IPS-20b (cell line): Measurements from ENCODE around the gene RAD51B.

ENCODE experiments used
- H3K27ac ChIP-seq: one replicate; pipeline ENCODE4 v1.5.1; 2013; ENCODE audit warnings: low read length
- H3K27me3 ChIP-seq: 2 replicates; pipeline ENCODE4 v1.6.1; 2013; ENCODE audit warnings: mild to moderate bottlenecking, low read length, inconsistent platforms; ENCODE audit not compliant: insufficient read depth
- H3K36me3 ChIP-seq: 2 replicates; pipeline ENCODE4 v1.6.1; 2013; ENCODE audit warnings: low read depth, mild to moderate bottlenecking, inconsistent platforms, low read length, moderate library complexity; ENCODE audit not compliant: insufficient read depth
- H3K4me1 ChIP-seq: 2 replicates; pipeline ENCODE4 v1.6.1; 2013; ENCODE audit warnings: mild to moderate bottlenecking, control low read depth, inconsistent platforms, low read length, moderate library complexity; ENCODE audit not compliant: insufficient read depth
- H3K4me3 ChIP-seq: 2 replicates; pipeline ENCODE4 v1.5.1; 2013; ENCODE audit warnings: mild to moderate bottlenecking, low read length, inconsistent platforms
- H3K9ac ChIP-seq: 2 replicates; pipeline ENCODE4 v1.6.1; 2013; ENCODE audit warnings: low read depth, mild to moderate bottlenecking, inconsistent platforms, low read length, moderate library complexity
- H3K9me3 ChIP-seq: 2 replicates; pipeline ENCODE4 v1.6.1; 2013; ENCODE audit warnings: mild to moderate bottlenecking, low read depth, low read length, inconsistent platforms; ENCODE audit not compliant: insufficient read depth

Gene RAD51B

DNA sequence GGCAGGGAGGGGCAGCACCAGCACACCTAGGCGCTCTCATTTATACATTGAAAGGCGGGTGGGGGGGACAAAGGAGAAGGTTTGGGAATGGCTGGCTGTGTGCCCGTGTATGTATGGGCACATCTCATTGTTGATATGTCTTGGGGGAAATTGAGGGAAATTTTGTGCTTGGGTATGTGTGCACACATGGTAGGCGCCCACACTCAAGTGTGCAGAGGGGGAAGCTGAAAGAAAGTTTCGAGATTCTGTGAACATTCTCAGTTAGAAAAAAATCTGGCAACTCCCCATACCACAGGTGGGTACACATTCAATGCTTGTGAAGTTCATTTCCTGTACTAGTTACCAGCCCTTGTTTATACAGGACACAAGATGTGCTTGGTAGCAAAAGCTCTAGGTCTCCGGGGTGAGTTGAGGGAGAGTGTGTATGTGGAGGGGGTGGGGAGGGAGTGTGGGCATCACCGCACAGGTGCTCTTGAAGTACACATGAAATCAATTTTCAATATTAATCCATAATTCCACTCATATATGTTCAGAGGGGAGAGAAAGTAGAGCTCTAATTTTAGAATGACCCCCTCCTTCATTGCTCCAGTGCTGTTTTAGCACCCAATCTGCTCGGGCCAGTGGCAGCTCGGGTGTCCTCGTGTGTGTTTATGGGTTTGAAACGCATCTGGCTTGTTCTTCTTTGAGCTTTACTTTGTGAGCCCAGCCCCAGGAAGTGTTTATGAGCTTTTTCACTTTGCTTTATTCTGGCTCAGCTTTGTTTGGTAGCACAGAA, 687.3 kb downstream of the RAD51B start:
- Histone ChIP-seq H3K4me3 (no peak overlapping the region), H3K36me3 (no peaks in the 10 kb centered on the region), H3K4me1 (peaks cover 16% of the 10 kb centered on the region; the same call in 1 of the 2 replicates), H3K27me3 (no peaks in the 10 kb centered on the region), H3K9ac (no peak overlapping the region), H3K27ac (no peak overlapping the region), H3K9me3 (no peaks in the 10 kb centered on the region)

- H3K4me1 ChIP-seq = peaks cover 16% of the 10 kb centered on the region; the same call in 1 of the 2 replicates
- H3K9me3 ChIP-seq = no peaks in the 10 kb centered on the region
- H3K4me3 ChIP-seq = no peak overlapping the region
- H3K27ac ChIP-seq = no peak overlapping the region
- no peaks in the 10 kb centered on the region for H3K27me3 ChIP-seq
- H3K9ac ChIP-seq = no peak overlapping the region
- H3K36me3 ChIP-seq = no peaks in the 10 kb centered on the region
Measured at GRCh38 chr14:68507544-68508081, 688.0 kb downstream of the RAD51B start.

DNA sequence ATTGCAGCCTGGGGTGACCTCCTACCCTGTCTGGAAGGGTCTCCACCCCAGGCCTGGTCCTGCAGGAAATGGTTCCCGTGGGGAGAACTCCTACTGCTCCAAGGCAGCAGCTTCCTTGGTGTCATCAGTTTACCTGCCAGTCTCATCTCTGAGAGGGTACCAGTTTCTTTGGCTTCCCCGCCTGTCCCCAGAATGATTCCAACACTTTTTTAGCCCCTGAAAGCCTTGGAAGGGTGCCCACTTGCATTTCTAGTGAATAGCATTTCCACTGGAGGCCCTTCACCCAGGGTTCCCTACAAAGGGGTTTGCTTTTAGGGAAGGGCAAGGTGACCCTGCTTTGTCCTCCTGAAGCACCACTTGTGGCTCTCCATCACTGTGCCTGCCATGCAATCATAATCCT, 689.0 kb downstream of the RAD51B start:
- Histone ChIP-seq H3K36me3 (no peaks in the 10 kb centered on the region), H3K27ac (no peak overlapping the region), H3K27me3 (no peaks in the 10 kb centered on the region), H3K4me3 (no peak overlapping the region), H3K9ac (no peak overlapping the region), H3K4me1 (peaks cover 16% of the 10 kb centered on the region; the same call in 1 of the 2 replicates), H3K9me3 (no peaks in the 10 kb centered on the region)

DNA sequence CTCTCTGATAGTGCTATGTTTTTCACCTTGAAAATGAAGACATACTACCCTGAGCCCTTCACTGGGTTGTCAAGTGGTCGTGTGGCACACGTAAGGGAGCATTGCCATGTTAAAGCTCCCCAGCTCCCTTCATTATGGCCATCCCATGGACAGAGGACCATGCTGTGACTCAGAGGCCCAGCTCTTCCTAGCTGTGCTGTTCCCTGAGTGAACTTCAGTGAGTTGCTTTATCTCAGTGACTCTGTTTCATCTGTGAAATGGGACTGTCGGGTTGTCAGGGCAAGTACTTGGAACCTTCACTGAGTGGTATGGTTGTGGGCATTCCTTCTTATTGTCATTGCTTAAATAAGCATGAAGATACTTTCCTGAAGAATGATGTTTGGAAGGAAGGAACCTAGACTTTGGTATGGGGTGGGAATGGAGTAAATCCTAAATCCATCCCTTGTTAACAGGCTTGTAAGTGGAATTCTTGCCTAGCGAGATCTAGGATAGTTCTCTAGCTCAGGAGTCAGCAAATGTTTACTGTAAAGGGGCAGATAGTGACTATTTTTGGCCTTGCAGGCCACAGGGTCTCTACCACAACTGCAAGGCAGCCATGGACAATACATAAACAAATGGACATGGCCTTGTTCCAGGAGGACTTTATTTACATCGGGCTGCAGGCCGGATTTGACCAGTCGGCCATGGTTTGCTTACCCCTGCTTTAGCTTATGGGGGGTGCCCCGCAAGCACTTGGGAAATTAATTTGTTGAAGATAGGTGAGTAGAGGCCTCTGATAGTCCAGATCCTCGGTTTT, 689.8 kb downstream of the RAD51B start:
- Histone ChIP-seq H3K9ac (no peak overlapping the region), H3K27ac (no peak overlapping the region), H3K4me1 (peaks cover 13% of the 10 kb centered on the region; the same call in 1 of the 2 replicates), H3K4me3 (no peak overlapping the region), H3K36me3 (no peaks in the 10 kb centered on the region), H3K27me3 (no peaks in the 10 kb centered on the region), H3K9me3 (no peaks in the 10 kb centered on the region)

- no peak overlapping the region for H3K4me3 ChIP-seq
- peaks cover 6% of the 10 kb centered on the region; the same call in 1 of the 2 replicates for H3K4me1 ChIP-seq
- no peak overlapping the region for H3K27ac ChIP-seq
- H3K9me3 ChIP-seq = no peaks in the 10 kb centered on the region
- no peak overlapping the region for H3K9ac ChIP-seq
- H3K36me3 ChIP-seq = no peaks in the 10 kb centered on the region
- H3K27me3 ChIP-seq = no peaks in the 10 kb centered on the region
Measured at GRCh38 chr14:68510201-68511128, 690.9 kb downstream of the RAD51B start.

GRCh38 chr14:68511129-68512047, 691.8 kb downstream of the RAD51B start:
- no peaks in the 10 kb centered on the region for H3K9me3 ChIP-seq
- H3K27ac ChIP-seq = no peak overlapping the region
- no peaks in the 10 kb centered on the region for H3K4me1 ChIP-seq
- no peaks in the 10 kb centered on the region for H3K27me3 ChIP-seq
- no peak overlapping the region for H3K4me3 ChIP-seq
- no peak overlapping the region for H3K9ac ChIP-seq
- H3K36me3 ChIP-seq = no peaks in the 10 kb centered on the region

GRCh38 chr14:68512088-68512487, 692.5 kb downstream of the RAD51B start:
- H3K27me3 ChIP-seq = no peaks in the 10 kb centered on the region
- no peak overlapping the region for H3K27ac ChIP-seq
- H3K36me3 ChIP-seq = no peaks in the 10 kb centered on the region
- H3K4me1 ChIP-seq = no peaks in the 10 kb centered on the region
- no peak overlapping the region for H3K9ac ChIP-seq
- no peaks in the 10 kb centered on the region for H3K9me3 ChIP-seq
- no peak overlapping the region for H3K4me3 ChIP-seq

DNA sequence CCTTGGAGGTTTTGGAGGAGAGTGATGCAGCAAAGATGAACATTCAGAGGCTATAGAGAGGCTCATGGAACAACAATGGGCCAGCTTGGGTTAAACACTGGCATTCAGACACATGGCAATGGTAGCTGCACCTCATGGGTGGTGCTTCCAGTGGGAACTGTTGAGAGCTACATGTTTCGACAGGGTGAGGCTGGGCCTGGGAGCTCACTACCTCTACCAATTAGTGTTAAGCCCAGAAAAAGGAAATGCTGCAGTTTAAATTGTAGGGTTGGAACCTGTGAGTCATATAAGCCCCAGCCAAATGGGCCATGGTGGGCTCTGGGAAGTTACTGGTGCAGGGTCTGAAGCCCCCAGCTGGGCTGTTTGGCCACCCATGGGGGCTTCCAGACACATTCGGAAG, 693.6 kb downstream of the RAD51B start:
- Histone ChIP-seq H3K4me1 (no peaks in the 10 kb centered on the region), H3K4me3 (no peak overlapping the region), H3K36me3 (no peaks in the 10 kb centered on the region), H3K9me3 (no peaks in the 10 kb centered on the region), H3K27ac (no peak overlapping the region), H3K9ac (no peak overlapping the region), H3K27me3 (no peaks in the 10 kb centered on the region)

DNA sequence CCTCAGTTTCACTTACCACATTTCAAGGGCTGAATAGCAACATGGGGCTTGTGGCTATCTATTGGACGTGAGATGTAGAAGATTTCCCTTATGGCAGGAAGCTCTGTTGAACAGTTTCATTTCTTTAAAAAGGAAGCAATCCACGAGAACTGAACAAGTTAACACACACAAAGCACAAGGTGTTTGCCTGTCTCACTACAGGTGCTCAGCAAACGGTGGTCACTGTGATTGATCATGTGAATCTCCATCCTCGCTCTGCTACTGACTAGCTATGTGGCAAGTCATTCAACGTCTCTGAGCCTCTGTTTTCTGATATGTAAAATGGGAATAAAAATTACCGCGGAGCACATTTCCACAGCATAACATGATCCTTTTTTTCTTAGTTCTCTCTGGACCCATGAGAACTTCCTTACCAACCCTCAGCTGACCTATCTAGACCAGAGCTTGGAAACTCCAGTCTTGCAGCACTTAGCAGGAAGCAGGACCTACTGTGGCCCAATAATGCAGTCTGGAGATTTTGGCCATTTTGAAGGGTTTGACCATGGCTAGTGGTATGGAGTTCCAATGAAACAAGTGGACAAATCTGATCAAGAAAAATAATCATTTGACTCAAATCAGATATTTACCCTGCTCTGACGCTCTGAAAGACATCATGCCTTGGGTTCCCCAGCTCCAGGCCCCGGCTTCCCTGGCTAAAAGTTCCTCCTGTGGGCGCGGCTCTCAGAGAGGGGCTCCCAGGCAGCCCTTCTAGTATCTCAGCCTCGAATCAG, 694.4 kb downstream of the RAD51B start:
- H3K27me3 ChIP-seq = no peaks in the 10 kb centered on the region
- peaks cover 3% of the 10 kb centered on the region; the same call in 1 of the 2 replicates for H3K4me1 ChIP-seq
- no peaks in the 10 kb centered on the region for H3K36me3 ChIP-seq
- no peak overlapping the region for H3K9ac ChIP-seq
- no peaks in the 10 kb centered on the region for H3K9me3 ChIP-seq
- no peak overlapping the region for H3K4me3 ChIP-seq
- H3K27ac ChIP-seq = no peak overlapping the region

DNA sequence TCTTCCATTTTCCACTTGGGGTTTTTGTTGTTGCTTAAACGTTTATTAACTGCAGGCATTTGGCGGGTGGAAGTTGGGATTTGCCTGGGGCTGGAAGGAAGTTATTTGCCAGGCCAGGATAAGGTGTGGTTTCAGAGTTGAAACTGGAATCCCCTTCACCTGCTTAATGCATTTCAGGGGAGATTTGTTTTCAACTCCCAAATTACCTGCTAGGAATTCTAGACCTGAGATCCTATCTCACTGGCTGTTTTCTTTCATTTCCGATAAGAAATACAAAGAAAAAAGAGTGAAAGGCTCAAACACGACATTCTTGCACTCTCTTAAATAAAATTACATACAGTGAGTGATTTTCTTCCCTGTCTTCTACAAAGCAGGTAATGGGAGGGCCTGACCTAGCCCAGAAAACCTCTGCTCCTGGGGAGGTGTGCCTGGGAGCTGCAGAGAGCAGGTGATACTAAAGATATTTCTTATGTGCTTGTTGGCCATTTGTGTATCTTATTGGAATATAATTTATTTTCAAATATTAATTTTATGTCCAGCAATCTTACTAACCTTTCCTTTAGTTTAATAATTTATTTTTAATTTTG, 695.1 kb downstream of the RAD51B start:
- Histone ChIP-seq H3K27ac (no peak overlapping the region), H3K27me3 (no peaks in the 10 kb centered on the region), H3K9me3 (no peaks in the 10 kb centered on the region), H3K36me3 (no peaks in the 10 kb centered on the region), H3K9ac (no peak overlapping the region), H3K4me1 (peaks cover 8% of the 10 kb centered on the region), H3K4me3 (no peak overlapping the region)
